A673 (cell line): ENCODE measurements around the gene NTSR2. TPM values are rescaled to one million over a fixed set of nuclear protein-coding genes. Genes with fewer than 3 reads are reported as not detected.

Source experiments
- BruUV-seq: library from RNA; stranded (reverse); fragments of 400-500 nt; replicated peaks from 2 replicates; lab custom pipeline; 2021; lab: Mats Ljungman, UMichigan
- CTCF ChIA-PET: fragments of 300-600 bp; sonication (Branson Sonifier 250); formaldehyde crosslinking; loops from one replicate; lab custom pipeline; 2022; ENCODE audit warnings: antibody characterized with exemption; lab: Charles Lee
- POLR2A ChIA-PET: fragments of 300-600 bp; sonication (Branson Sonifier 250); formaldehyde crosslinking; loops from one replicate; lab custom pipeline; 2022; ENCODE audit warnings: antibody characterized with exemption; ENCODE audit not compliant: low non-redundant PET; lab: Charles Lee
- DNase-seq: peaks from one replicate; pipeline ENCODE4 v3.0.0-alpha.2; 2015; ENCODE audit warnings: low spot score
- H3K27ac ChIP-seq: fragments of 200-600 bp; sonication (generic); 2 replicates; pipeline ENCODE4 v1.5.1; 2016; ENCODE audit warnings: mixed run types, low read depth, mild to moderate bottlenecking, mixed read lengths, antibody characterized with exemption, low read length; ENCODE audit not compliant: poor library complexity, severe bottlenecking
- H3K27me3 ChIP-seq: fragments of 200-600 bp; sonication (generic); replicated peaks from 2 replicates; pipeline ENCODE4 v1.6.1; 2017; ENCODE audit warnings: mixed run types, low read depth, mild to moderate bottlenecking, mixed read lengths, antibody characterized with exemption, low read length; ENCODE audit not compliant: insufficient read depth, poor library complexity
- H3K36me3 ChIP-seq: fragments of 200-600 bp; sonication (generic); 2 replicates; pipeline ENCODE4 v1.6.1; 2016; ENCODE audit warnings: mixed run types, mild to moderate bottlenecking, mixed read lengths, antibody characterized with exemption, low read length; ENCODE audit not compliant: insufficient read depth, poor library complexity, severe bottlenecking
- H3K4me1 ChIP-seq: fragments of 200-600 bp; sonication (generic); 2 replicates; pipeline ENCODE4 v1.6.1; 2017; ENCODE audit warnings: mixed run types, mild to moderate bottlenecking, mixed read lengths, antibody characterized with exemption, low read length; ENCODE audit not compliant: insufficient read depth, poor library complexity, severe bottlenecking
- H3K4me3 ChIP-seq: fragments of 200-600 bp; sonication (generic); 2 replicates; pipeline ENCODE4 v1.5.1; 2016; ENCODE audit warnings: low read depth, mixed run types, mild to moderate bottlenecking, mixed read lengths, low read length; ENCODE audit not compliant: poor library complexity, severe bottlenecking
- H3K9me3 ChIP-seq: fragments of 200-600 bp; sonication (generic); 2 replicates; pipeline ENCODE4 v1.6.1; 2016; ENCODE audit warnings: mixed run types, low read depth, mild to moderate bottlenecking, mixed read lengths, antibody characterized with exemption, low read length; ENCODE audit not compliant: poor library complexity, severe bottlenecking
- EZH2 ChIP-seq: fragments of 200-600 bp; sonication (generic); IDR thresholded peaks from 2 replicates; pipeline ENCODE4 v1.6.1; 2017; ENCODE audit warnings: borderline replicate concordance, low read depth, mild to moderate bottlenecking, mixed read lengths, antibody characterized with exemption, low read length; ENCODE audit not compliant: poor library complexity, severe bottlenecking
- intact Hi-C: fragments of 100-400 bp; cut with micrococcal nuclease; formaldehyde crosslinking; loops from one replicate; pipeline ENCODE4 v1.10.0; 2022; ENCODE audit not compliant: unreplicated experiment
- total RNA-seq: library from RNA; stranded (reverse); gene quantifications from 2 replicates; pipeline ENCODE4 v1.2.3, GENCODE V29; 2021
- TF ChIP-seq, protein P1 (sequence below): fragments of 300-800, 200-600 bp; sonication (generic); conservative IDR thresholded peaks from 2 replicates; pipeline ENCODE4 v1.5.1; 2017; ENCODE audit warnings: low read depth, mild to moderate bottlenecking, antibody characterized with exemption, low read length, moderate library complexity, mixed read lengths

Gene NTSR2
- total RNA-seq, 1 experiment from 2014 or later: not detected

DNA sequence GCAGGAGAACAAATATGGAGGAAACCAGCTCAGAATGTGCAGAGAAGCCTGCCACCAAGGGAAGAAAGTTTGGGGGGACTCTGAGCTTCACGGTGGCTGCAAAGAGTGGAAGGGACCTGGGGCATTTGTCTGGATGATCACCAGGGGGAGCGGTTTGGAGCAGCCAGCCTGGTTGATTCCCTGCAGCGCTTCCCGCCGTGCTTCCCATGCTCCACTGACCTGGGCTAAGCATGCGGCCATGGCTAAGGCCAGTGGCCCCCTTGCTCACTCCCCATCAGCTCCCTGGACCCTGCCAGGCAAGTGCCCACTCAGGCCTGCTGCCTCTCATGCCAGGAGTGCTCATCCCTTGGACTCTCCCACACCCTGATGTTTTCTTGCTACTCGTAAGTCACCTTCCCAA, 27.0 kb downstream of the NTSR2 start:
- POLR2A ChIA-PET: no interaction called here
- intact Hi-C loops: no loop called here
- no peak for DNase-seq
- BruUV-seq: no TSS peak
- Histone ChIP-seq H3K36me3 (no peaks in the 10 kb centered on the region), H3K9me3 (no peaks in the 10 kb centered on the region), H3K27me3 (no peaks in the 10 kb centered on the region), H3K4me1 (no peaks in the 10 kb centered on the region), H3K27ac (no peak overlapping the region), H3K4me3 (no peak overlapping the region)
- TF ChIP-seq, protein P1, sequence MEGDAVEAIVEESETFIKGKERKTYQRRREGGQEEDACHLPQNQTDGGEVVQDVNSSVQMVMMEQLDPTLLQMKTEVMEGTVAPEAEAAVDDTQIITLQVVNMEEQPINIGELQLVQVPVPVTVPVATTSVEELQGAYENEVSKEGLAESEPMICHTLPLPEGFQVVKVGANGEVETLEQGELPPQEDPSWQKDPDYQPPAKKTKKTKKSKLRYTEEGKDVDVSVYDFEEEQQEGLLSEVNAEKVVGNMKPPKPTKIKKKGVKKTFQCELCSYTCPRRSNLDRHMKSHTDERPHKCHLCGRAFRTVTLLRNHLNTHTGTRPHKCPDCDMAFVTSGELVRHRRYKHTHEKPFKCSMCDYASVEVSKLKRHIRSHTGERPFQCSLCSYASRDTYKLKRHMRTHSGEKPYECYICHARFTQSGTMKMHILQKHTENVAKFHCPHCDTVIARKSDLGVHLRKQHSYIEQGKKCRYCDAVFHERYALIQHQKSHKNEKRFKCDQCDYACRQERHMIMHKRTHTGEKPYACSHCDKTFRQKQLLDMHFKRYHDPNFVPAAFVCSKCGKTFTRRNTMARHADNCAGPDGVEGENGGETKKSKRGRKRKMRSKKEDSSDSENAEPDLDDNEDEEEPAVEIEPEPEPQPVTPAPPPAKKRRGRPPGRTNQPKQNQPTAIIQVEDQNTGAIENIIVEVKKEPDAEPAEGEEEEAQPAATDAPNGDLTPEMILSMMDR: no peak
- no peak for TF ChIP-seq EZH2
- CTCF ChIA-PET: no interaction called here

DNA sequence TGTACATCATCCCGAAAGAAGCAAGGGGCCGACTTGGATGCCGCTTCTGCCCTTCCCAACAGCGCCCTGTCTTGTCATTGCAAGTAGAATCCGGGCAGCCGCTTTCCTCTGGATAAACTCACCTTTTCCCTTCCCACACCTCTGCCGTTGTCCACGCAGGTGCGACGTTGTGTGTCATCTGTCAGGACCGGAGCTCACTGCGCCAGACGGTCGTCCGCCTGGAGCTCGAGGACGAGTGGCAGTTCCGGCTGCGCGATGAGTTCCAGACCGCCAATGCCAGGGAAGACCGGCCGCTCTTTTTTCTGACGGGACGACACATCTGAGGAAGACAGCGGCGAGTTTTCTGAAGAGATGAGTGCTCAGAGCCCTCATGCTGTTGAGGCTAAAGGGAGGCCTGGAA, 29.9 kb downstream of the NTSR2 start:
- BruUV-seq: no TSS peak
- Histone ChIP-seq H3K4me3 (no peak overlapping the region), H3K36me3 (no peaks in the 10 kb centered on the region), H3K27ac (no peak overlapping the region), H3K4me1 (no peaks in the 10 kb centered on the region), H3K27me3 (no peaks in the 10 kb centered on the region), H3K9me3 (no peaks in the 10 kb centered on the region)
- ChIA-PET POLR2A (no interaction called here), CTCF (no interaction called here)
- DNase-seq: no peak
- TF ChIP-seq, protein P1: no peak
- no peak for TF ChIP-seq EZH2
- intact Hi-C loops: no loop called here

DNA sequence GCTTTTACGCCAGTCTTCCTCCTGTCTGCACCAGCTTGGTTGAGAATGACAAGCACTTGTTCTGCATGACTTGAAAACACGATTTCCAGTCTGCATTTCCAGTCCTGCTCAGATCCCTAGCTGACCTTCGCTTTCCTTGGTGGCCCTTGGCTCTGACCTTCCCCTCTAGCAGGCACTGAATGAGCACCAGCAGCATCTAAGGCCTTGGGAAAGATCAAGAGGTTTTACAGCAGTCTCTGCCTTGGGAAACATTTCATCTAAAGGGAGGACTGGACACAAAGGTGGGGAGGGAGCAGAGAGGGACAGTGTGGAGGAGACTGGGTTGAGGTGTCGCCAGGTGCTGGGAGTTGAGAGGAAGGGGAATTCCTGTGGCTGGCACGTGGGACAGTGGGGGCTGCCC, 30.5 kb downstream of the NTSR2 start:
- no peaks in the 10 kb centered on the region for H3K4me1 ChIP-seq
- no peak overlapping the region for H3K27ac ChIP-seq
- H3K36me3 ChIP-seq: no peaks in the 10 kb centered on the region
- no TSS peak for BruUV-seq
- POLR2A ChIA-PET: interaction anchor here (0.6 kb wide), 1 partner anchor 25 kb away, joined by 3 read pairs; no protein-coding TSS in a partner anchor
- CTCF ChIA-PET: no interaction called here
- no peaks in the 10 kb centered on the region for H3K27me3 ChIP-seq
- TF ChIP-seq, protein P1: no peak
- no peak for TF ChIP-seq EZH2
- no peak for DNase-seq
- H3K9me3 ChIP-seq: no peaks in the 10 kb centered on the region
- H3K4me3 ChIP-seq: no peak overlapping the region
- intact Hi-C loops: no loop called here
